ENCODE data around the gene PCNT.

Gene PCNT

DNA sequence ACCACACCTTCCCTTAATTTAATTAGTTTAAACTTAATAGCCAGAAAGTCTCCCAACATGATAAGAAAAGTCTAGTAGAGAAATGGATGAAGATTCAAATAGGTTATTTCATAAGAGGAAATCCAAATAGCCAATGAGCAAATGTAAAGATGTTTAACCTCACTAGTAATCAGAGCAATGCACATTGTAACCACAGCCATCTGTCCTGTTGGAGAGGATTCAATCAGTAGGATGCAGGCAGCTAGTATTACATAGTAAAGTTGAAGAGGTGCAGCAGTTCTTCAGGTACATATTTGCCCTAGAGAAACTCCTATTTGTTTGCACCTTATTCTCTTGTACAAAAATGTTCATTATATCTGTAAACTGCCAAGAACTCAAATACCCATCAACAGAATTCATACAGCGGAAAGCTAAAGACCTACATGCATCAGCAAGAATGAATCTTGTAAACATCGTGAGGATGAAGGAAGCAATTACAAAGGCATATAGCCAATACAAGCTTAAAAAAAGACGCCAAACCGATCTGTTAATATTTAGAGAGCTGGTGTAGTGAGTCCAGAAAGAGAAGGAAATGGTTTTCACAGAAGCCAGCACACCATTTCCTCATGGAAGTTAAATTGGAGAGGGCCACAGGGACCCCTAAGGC is 162.6 kb downstream of the PCNT start:
- DNase-seq: no peak

DNA sequence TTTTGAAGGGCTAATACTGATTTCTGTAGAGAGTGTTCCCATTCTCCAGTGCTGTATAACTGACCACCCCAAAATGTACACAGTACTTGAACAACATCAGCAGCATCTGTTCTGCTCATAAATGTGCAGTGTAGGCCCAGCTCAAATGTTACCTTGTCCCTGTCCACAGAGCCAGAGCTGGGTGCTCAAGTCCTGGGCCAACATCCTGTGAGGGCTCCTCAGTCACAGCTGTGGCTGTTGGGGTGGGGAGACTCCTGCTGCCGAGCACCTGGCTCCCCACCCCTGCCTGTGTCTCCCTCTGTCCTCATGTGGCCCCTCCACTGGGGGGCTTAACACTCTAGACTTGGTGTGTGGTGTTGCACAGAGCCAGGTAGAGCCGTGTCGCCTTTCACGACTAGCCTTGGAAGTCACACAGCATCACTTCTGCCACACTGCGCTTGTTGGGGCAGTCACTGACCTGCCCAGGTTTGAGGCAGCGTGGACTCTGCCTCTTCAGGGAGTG is 165.3 kb downstream of the PCNT start:
- no peak for DNase-seq

DNA sequence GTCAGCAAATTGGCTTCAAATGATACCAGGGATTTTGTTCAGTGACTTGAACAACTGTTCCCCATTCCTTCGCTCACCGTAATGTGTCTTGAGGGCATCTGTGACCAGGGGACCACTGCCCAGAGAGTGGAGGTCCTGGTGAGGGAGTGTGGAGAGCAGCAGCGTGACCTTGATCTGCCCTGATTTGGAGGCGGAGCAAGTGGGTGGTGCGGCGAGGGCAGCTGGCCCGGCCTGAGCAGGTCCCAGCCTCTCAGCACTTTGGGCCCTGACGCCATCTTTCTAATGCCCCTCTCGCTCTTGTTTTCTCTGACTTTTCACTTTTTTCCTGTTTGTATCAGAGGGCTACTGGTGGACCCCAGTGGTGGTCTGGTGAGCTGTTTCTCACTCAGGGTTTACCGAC is 165.8 kb downstream of the PCNT start:
- no peak for DNase-seq

- DNase-seq: no peak
Observed at GRCh38 chr21:46491553-46491952, 167.6 kb downstream of the PCNT start.

DNA sequence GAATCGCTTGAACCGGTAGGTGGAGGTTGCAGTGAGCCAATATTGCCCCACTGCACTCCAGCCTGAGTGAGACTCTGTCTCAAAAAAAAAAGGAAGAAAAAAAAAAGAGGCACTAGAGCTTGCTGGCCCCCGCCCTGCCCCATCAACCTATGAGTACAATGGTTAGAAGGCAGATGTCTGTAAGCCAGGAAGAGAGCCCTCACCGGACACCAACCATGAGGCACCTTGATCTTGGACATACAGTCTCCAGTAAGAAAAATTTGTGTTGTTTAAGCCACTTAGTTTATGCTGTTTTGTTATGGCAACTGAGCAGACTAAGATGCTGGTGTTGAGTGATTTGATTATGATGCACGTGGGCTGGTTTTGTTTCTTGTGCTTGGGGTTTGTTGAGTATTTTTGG is 168.9 kb downstream of the PCNT start:
- no peak for DNase-seq

DNA sequence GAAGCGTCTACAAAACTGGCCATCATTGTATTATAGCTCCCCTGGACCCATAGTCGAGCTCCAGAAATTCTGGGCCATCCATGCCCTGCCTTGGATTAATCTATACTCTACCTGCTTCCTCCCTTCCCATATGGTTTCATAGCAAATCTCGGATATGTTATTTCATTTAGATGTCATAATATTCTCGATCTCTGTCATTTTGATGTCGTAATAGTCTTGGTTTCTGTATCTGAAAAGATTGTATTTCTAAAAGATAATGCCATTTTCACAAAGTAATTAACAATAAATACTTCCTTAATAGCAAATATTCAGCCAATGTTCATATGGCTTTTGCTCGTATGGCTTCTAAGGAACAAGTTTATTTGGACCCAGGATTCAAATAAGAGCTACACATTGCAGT is 169.9 kb downstream of the PCNT start:
- DNase-seq: no peak

Measured in activated naive CD4-positive, alpha-beta T cell treated with Interleukin-2 at 50 U/mL for 16 hours (primary cell).